HepG2 (cell line): ENCODE data around the gene DEFB124. TPM values are rescaled to one million over a fixed set of nuclear protein-coding genes. Genes with fewer than 3 reads are reported as not detected.

Source experiments
- ARID5B ChIP-seq: IDR thresholded peaks from 2 replicates; pipeline ENCODE4 v1.4.0; 2020; ENCODE audit warnings: mild to moderate bottlenecking, missing genetic modification reagents
- ASH2L ChIP-seq: fragments of 300-600, 200-600 bp; sonication (generic); IDR thresholded peaks from 2 replicates; pipeline ENCODE4 v1.7.0; 2017; ENCODE audit warnings: low read depth, mild to moderate bottlenecking, moderate library complexity, mixed read lengths, low read length; ENCODE audit not compliant: insufficient read length
- KMT2B ChIP-seq: IDR thresholded peaks from 2 replicates; pipeline ENCODE4 v1.6.1; 2016; ENCODE audit warnings: missing genetic modification reagents, missing compliant biosample characterization
- PITX1 ChIP-seq: sonication (generic); formaldehyde crosslinking; IDR thresholded peaks from 2 replicates; pipeline ENCODE4 v1.5.1; 2020; ENCODE audit warnings: mild to moderate bottlenecking, missing genetic modification reagents
- POLR2G ChIP-seq: fragments of 200-400 bp; formaldehyde crosslinking; IDR thresholded peaks from 2 replicates; pipeline ENCODE4 v1.6.1; 2018; ENCODE audit warnings: mild to moderate bottlenecking, low read depth, low read length, moderate library complexity
- XRCC5 ChIP-seq: fragments of 200-400 bp; formaldehyde crosslinking; optimal IDR thresholded peaks from 2 replicates; pipeline ENCODE3; 2017; ENCODE audit warnings: mild to moderate bottlenecking, low read length
- ZMYM4 ChIP-seq: sonication (generic); formaldehyde crosslinking; IDR thresholded peaks from 2 replicates; pipeline ENCODE4 v1.8.1; 2023; ENCODE audit warnings: mild to moderate bottlenecking, missing genetic modification reagents
- ZNF331 ChIP-seq: sonication (generic); formaldehyde crosslinking; IDR thresholded peaks from 2 replicates; pipeline ENCODE4 v1.4.0; 2020; ENCODE audit warnings: missing genetic modification reagents
- ZSCAN29 ChIP-seq: sonication (generic); formaldehyde crosslinking; conservative IDR thresholded peaks from 2 replicates; pipeline ENCODE4 v1.4.0; 2020; ENCODE audit warnings: mild to moderate bottlenecking, missing genetic modification reagents
- ZSCAN9 ChIP-seq: IDR thresholded peaks from 2 replicates; pipeline ENCODE4 v1.6.1; 2016; ENCODE audit warnings: borderline replicate concordance
- polyA plus RNA-seq, 8 experiments: library from polyadenylated mRNA; depleted of rRNA in 3 of 8; stranded (reverse) in 7 of 8; unstranded in 1 of 8; fragments of >200 nt; fragmentation: Illumina TruSeq in 4 of 8; extraction: Trizol in 4 of 8; gene quantifications; 2 replicates each; pipeline versions ENCODE4 v1.2.1 to v1.2.3, GENCODE V29; 2011 to 2016; ENCODE audit warnings: low read depth in 4 of 8, missing spikeins in 1 of 8, mixed read lengths in 1 of 8; ENCODE audit not compliant: insufficient read depth in 1 of 8
- total RNA-seq, 5 experiments: library from RNA; depleted of rRNA; stranded (reverse); fragments of >200 nt; fragmentation: Illumina TruSeq; extraction: Trizol; gene quantifications; 2 replicates each; pipeline ENCODE4 v1.2.3, GENCODE V29; 2016; ENCODE audit warnings: low read depth in 1 of 5

Gene DEFB124
- total and polyA plus RNA-seq, 2 of the 13 experiments (the other 11 are each of a cell fraction or from before 2014, with no cell fraction given), result not detected

- TF ChIP-seq ZNF331 (CRISPR knock-in tag) (0 out of 2 replicates have a peak, but pooled peaks have one; percentile 37), POLR2G (0 out of 2 replicates have a peak, but pooled peaks have one; percentile 37), ZSCAN9 (CRISPR knock-in tag) (no peak), ZMYM4 (CRISPR knock-in tag) (0 out of 2 replicates have a peak, but pooled peaks have one; percentile 26), XRCC5 (no peak), ARID5B (0 out of 2 replicates have a peak, but pooled peaks have one; percentile 10), ZSCAN29 (CRISPR knock-in tag) (no peak; the same call in 1 of the 2 replicates), KMT2B (CRISPR knock-in tag) (no peak), ASH2L (peak; percentile 34), PITX1 (CRISPR knock-in tag) (peak; percentile 53; the same call in 1 of the 2 replicates)
Observed at GRCh38 chr20:31446084-31446819, 28.7 kb downstream of the DEFB124 start (continued).
